Peyer's patch (tissue), 4 donors: ENCODE measurements around the gene PDCD5. TPM values are rescaled to one million over a fixed set of nuclear protein-coding genes. Genes with fewer than 3 reads are reported as not detected.
"Not testable (repeated sequence)": the region's sequence is repeated elsewhere in the genome, so short reads cannot be mapped to it uniquely, and the experiment has no call there.

Experiments
- DNase-seq, 3 donors: peaks; one replicate each; pipeline ENCODE4 v3.0.0-alpha.2; 2017 to 2019
- H3K27ac ChIP-seq, 4 donors: fragments of 200-600 bp; sonication (generic); one replicate each; pipeline ENCODE4 v1.5.1; 2016 to 2019
- H3K27me3 ChIP-seq, 2 donors: fragments of 200-600 bp; sonication (generic); one replicate each; pipeline ENCODE4 v1.5.1; 2019
- H3K36me3 ChIP-seq, 3 donors: fragments of 200-600 bp; sonication (generic); one replicate each; pipeline ENCODE4 v1.5.1; 2016 to 2019
- H3K4me1 ChIP-seq, 4 donors: fragments of 200-600 bp; sonication (generic); one replicate each; pipeline ENCODE4 v1.5.1; 2016 to 2019
- H3K4me3 ChIP-seq, 4 donors: fragments of 200-600 bp; sonication (generic); 1 replicate in 3 of 4; 2 replicates in 1 of 4; pipeline ENCODE4 v1.5.1; 2016 to 2019; ENCODE audit warnings: mild to moderate bottlenecking in 1 of 4
- H3K9me3 ChIP-seq, 4 donors: fragments of 200-600 bp; sonication (generic); one replicate each; pipeline ENCODE4 v1.5.1; 2016 to 2019; ENCODE audit warnings: mild to moderate bottlenecking in 1 of 4
- CTCF ChIP-seq, 6 experiments: fragments of 450-650 bp in 4 of 6; fragments of 200-600 bp in 2 of 6; sonication (generic) in 1 of 6; IDR thresholded peaks; one replicate each; pipeline ENCODE4 v1.5.1; 2017 to 2019; ENCODE audit warnings: antibody characterized with exemption in 6 of 6, mild to moderate bottlenecking in 3 of 6, moderate library complexity in 1 of 6
- POLR2A ChIP-seq, 2 donors: fragments of 450-650 bp; IDR thresholded peaks; one replicate each; pipeline ENCODE4 v1.5.1; 2017; ENCODE audit warnings: antibody characterized with exemption in 2 of 2, mild to moderate bottlenecking in 2 of 2, moderate library complexity in 2 of 2
- total RNA-seq, 4 donors: library from RNA; depleted of rRNA; stranded (reverse); fragments of >200 nt; gene quantifications; one replicate each; pipeline ENCODE4 v1.1.0, GENCODE V29; 2016

The PDCD5 gene
- total RNA-seq, 4 donors from 2014 or later = 32.5 to 80.0 (median 43.3) TPM

GRCh38 chr19:32573492-32573794 is 7.5 kb upstream of the PDCD5 start:
- Histone ChIP-seq H3K36me3 (no peaks in the 10 kb centered on the region), H3K27me3 (no peaks in the 10 kb centered on the region), H3K27ac (no peak overlapping the region), H3K4me3 (no peak overlapping the region), H3K4me1 (no peaks in the 10 kb centered on the region), H3K9me3 (no peaks in the 10 kb centered on the region)
- TF ChIP-seq CTCF (IDR thresholded peaks at IDR 0.05) (no peak), POLR2A (IDR thresholded peaks at IDR 0.05) (no peak)
- DNase-seq = no peak

- Histone ChIP-seq H3K36me3 (no peaks in the 10 kb centered on the region), H3K27me3 (no peaks in the 10 kb centered on the region), H3K9me3 (no peaks in the 10 kb centered on the region), H3K4me3 (no peak overlapping the region), H3K27ac (no peak overlapping the region), H3K4me1 (peaks cover 0 to 3% (median 0%) of the 10 kb centered on the region in 4 donors)
- TF ChIP-seq POLR2A (IDR thresholded peaks at IDR 0.05) (no peak), CTCF (IDR thresholded peaks at IDR 0.05) (no peak)
- DNase-seq = no peak
Observed at GRCh38 chr19:32576790-32577189, 4.2 kb upstream of the PDCD5 start.

- DNase-seq = no peak
- H3K4me1 ChIP-seq = peaks cover 0 to 4% (median 1%) of the 10 kb centered on the region in 4 donors
- peak overlapping the region; percentile 73 to 89 (median 83) for H3K27ac ChIP-seq
- peak overlapping the region; percentile 51 to 83 (median 77) for H3K4me3 ChIP-seq
- TF ChIP-seq POLR2A (IDR thresholded peaks at IDR 0.05) = no peak
- TF ChIP-seq CTCF (IDR thresholded peaks at IDR 0.05) = no peak
- peaks cover 0 to under 1% (median 0%) of the 10 kb centered on the region in 3 donors for H3K36me3 ChIP-seq
- H3K27me3 ChIP-seq = no peaks in the 10 kb centered on the region
- no peaks in the 10 kb centered on the region for H3K9me3 ChIP-seq
Observed at GRCh38 chr19:32580353-32580900, 563 bp upstream of the PDCD5 start.

GRCh38 chr19:32581705-32582179 is 752 bp downstream of the PDCD5 start:
- TF ChIP-seq POLR2A (IDR thresholded peaks at IDR 0.05) (no peak), CTCF (IDR thresholded peaks at IDR 0.05) (no peak)
- peaks cover 0 to 4% (median 1%) of the 10 kb centered on the region in 4 donors for H3K4me1 ChIP-seq
- DNase-seq = peak in 1 of 3 donors; percentile 51

GRCh38 chr19:32587747-32588504 is 6.9 kb downstream of the PDCD5 start:
- not testable (repeated sequence) for H3K4me3 ChIP-seq, DNase-seq, H3K4me1 ChIP-seq, H3K9me3 ChIP-seq, H3K27ac ChIP-seq, H3K27me3 ChIP-seq
- peaks cover 0 to 29% (median 0%) of the 10 kb centered on the region in 3 donors for H3K36me3 ChIP-seq

More at GRCh38 chr19:32581705-32582179, 752 bp downstream of the PDCD5 start:
- H3K4me3 ChIP-seq = peak overlapping the region; percentile 51 to 83 (median 77)
- H3K27me3 ChIP-seq = no peaks in the 10 kb centered on the region
- H3K27ac ChIP-seq = peak overlapping the region; percentile 73 to 89 (median 83)
- no peaks in the 10 kb centered on the region for H3K9me3 ChIP-seq
- H3K36me3 ChIP-seq = peaks cover 0 to 14% (median 0%) of the 10 kb centered on the region in 3 donors

GRCh38 chr19:32594021-32594420 is 13.0 kb downstream of the PDCD5 start:
- Histone ChIP-seq H3K27ac (no peak overlapping the region), H3K4me3 (no peak overlapping the region), H3K27me3 (no peaks in the 10 kb centered on the region), H3K9me3 (no peaks in the 10 kb centered on the region), H3K4me1 (no peaks in the 10 kb centered on the region), H3K36me3 (peaks cover 0 to 64% (median 0%) of the 10 kb centered on the region in 3 donors)
- DNase-seq = no peak
- TF ChIP-seq CTCF (IDR thresholded peaks at IDR 0.05) (no peak), POLR2A (IDR thresholded peaks at IDR 0.05) (no peak)
